ENCODE results near the gene IL17C.

- no peak for TF ChIP-seq CTCF (IDR thresholded peaks at IDR 0.05)
- TF ChIP-seq POLR2A (IDR thresholded peaks at IDR 0.05): no peak
Observed at GRCh38 chr16:88640039-88640495, 1.7 kb downstream of the IL17C start.
